Measurements from ENCODE around the gene RARB.

RARB gene

GRCh38 chr3:25547943-25548674, 120.0 kb downstream of the RARB start:
- no peak for DNase-seq (ENCODE audit: low read depth in 2 of 3, low spot score in 2 of 3)

GRCh38 chr3:25548836-25549235, 120.8 kb downstream of the RARB start:
- DNase-seq (ENCODE audit: low read depth in 2 of 3, low spot score in 2 of 3) = no peak

GRCh38 chr3:25552251-25552650, 124.2 kb downstream of the RARB start:
- no peak for DNase-seq (ENCODE audit: low read depth in 2 of 3, low spot score in 2 of 3)

GRCh38 chr3:25554376-25554775, 126.3 kb downstream of the RARB start:
- no peak for DNase-seq (ENCODE audit: low read depth in 2 of 3, low spot score in 2 of 3)

- no peak for DNase-seq (ENCODE audit: low read depth in 2 of 3, low spot score in 2 of 3)
Observed at GRCh38 chr3:25555695-25556437, 127.8 kb downstream of the RARB start.

GRCh38 chr3:25556447-25556846, 128.4 kb downstream of the RARB start:
- DNase-seq (ENCODE audit: low read depth in 2 of 3, low spot score in 2 of 3) = no peak

- DNase-seq (ENCODE audit: low read depth in 2 of 3, low spot score in 2 of 3) = no peak
Observed at GRCh38 chr3:25557694-25558093, 129.6 kb downstream of the RARB start.

- no peak for DNase-seq (ENCODE audit: low read depth in 2 of 3, low spot score in 2 of 3)
Observed at GRCh38 chr3:25558121-25558520, 130.1 kb downstream of the RARB start.

GRCh38 chr3:25558796-25559195, 130.7 kb downstream of the RARB start:
- DNase-seq (ENCODE audit: low read depth in 2 of 3, low spot score in 2 of 3) = no peak

GRCh38 chr3:25563601-25564000, 135.5 kb downstream of the RARB start:
- DNase-seq (ENCODE audit: low read depth in 2 of 3, low spot score in 2 of 3) = no peak

- DNase-seq (ENCODE audit: low read depth in 2 of 3, low spot score in 2 of 3) = no peak
Observed at GRCh38 chr3:25564075-25564474, 136.0 kb downstream of the RARB start.

- no peak for DNase-seq (ENCODE audit: low read depth in 2 of 3, low spot score in 2 of 3)
Observed at GRCh38 chr3:25565807-25566206, 137.7 kb downstream of the RARB start.

GRCh38 chr3:25566358-25566920, 138.4 kb downstream of the RARB start:
- no peak for DNase-seq (ENCODE audit: low read depth in 2 of 3, low spot score in 2 of 3)

GRCh38 chr3:25567388-25567787, 139.3 kb downstream of the RARB start:
- no peak for DNase-seq (ENCODE audit: low read depth in 2 of 3, low spot score in 2 of 3)

GRCh38 chr3:25567806-25568524, 139.9 kb downstream of the RARB start:
- no peak for DNase-seq (ENCODE audit: low read depth in 2 of 3, low spot score in 2 of 3)

GRCh38 chr3:25568525-25569078, 140.5 kb downstream of the RARB start:
- DNase-seq (ENCODE audit: low read depth in 2 of 3, low spot score in 2 of 3) = no peak

- no peak for DNase-seq (ENCODE audit: low read depth in 2 of 3, low spot score in 2 of 3)
Observed at GRCh38 chr3:25571285-25571684, 143.2 kb downstream of the RARB start.

- no peak for DNase-seq (ENCODE audit: low read depth in 2 of 3, low spot score in 2 of 3)
Observed at GRCh38 chr3:25572336-25572735, 144.3 kb downstream of the RARB start.

- no peak for DNase-seq (ENCODE audit: low read depth in 2 of 3, low spot score in 2 of 3)
Observed at GRCh38 chr3:25572919-25573385, 144.9 kb downstream of the RARB start.

GRCh38 chr3:25573386-25574171, 145.5 kb downstream of the RARB start:
- DNase-seq (ENCODE audit: low read depth in 2 of 3, low spot score in 2 of 3) = no peak
